Stimulated activated CD4-positive, alpha-beta T cell treated with anti-CD3 and anti-CD28 coated beads, Interleukin-12 subunit alpha, Interleukin-12 subunit beta, amount 100 ng/mL, for 24 hours (primary cell): ENCODE measurements around the gene HSPA6.
"Not testable (repeated sequence)": the region's sequence is repeated elsewhere in the genome, so short reads cannot be mapped to it uniquely, and the experiment has no call there.

Experiments used
- DNase-seq, 2 experiments: peaks; one replicate each; pipeline ENCODE4 v3.0.0-alpha.2; 2020; ENCODE audit warnings: low read depth in 2 of 2

HSPA6 gene

DNA sequence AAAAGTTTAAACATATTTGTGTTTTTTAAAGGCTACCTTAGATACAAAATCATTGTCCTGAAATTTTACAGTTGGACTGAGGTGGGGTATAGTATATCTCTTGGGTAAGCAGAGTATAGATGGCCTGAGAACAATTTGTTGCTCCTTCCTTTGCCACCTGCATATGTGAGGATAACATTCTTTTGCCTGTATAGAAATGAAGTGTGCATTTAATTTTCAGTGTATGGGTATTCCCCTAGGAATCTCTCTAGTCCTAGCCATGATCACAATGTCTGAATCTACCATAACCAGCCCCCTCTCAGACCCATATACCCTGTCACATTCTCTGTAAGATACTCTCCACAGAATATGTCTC lies 21.0 kb upstream of the HSPA6 start:
- DNase-seq: no peak

DNA sequence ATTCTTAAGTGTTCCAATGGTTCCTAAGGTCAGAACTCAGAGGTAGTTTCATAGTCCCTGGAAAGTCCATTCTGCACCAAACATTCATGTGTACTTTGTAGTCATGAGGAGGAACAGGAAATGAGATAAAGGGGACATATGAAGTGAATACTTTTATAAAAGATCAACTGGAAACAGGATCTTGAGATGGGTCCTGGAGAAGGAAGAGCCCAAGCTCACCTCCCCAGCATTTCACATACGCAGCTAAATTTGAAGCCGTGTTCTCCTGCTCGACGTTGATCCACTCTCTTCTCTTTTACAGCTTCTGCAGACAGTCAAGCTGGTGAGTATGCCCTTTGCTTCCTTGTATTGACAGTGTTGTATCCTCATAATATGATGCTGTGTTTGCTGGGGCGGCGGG lies 18.7 kb upstream of the HSPA6 start:
- no peak for DNase-seq

DNA sequence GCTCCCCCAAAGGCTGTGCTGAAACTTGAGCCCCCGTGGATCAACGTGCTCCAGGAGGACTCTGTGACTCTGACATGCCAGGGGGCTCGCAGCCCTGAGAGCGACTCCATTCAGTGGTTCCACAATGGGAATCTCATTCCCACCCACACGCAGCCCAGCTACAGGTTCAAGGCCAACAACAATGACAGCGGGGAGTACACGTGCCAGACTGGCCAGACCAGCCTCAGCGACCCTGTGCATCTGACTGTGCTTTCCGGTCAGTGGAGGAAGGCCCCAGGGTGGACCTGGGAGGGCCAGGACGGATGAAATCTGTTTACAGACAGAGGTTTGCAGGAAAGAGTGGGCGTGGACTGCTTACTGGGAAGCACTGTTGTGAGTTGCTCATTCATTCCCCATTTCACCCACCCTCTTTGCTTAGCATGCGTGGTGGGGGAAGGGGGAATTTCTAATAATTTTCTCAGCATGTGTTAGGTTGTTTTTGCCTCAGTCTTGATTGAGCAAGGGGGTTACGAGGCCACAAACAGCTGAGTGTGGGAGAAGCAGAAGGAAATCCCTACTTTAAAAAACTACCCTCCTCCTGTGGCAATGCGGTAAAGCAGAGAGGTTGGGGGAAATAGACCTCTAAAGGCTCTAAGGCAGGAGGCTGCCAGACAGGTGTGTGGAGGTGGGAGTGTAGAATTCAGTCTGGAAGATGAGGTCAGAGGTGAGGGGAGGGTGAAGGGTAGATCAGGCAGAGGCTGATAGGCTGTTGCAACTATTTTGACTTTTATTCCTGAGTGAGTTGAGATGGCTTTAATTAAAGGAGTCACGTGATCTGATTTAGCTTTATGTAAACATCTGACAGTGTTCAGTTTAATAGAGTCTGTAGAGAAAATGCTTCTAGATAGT lies 17.8 kb upstream of the HSPA6 start:
- DNase-seq: no peak

DNA sequence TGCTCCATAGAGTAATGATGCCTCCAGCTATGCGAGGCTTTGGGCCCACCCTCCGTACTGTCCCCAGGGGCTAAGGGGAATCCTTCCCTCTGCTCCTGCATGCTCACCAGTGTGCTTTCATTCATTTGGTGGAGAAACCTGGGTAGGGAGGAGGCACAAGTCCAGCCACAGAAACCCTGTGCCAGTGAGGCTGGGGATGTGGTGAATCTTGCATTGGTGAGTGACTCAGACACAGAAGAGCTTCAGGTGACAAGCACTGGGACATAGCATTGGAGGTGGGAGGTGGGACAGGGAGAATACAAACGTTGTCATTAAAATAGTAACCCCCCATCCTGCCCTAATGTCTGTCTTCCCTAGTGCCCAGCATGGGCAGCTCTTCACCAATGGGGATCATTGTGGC lies 13.9 kb upstream of the HSPA6 start:
- DNase-seq: no peak

DNA sequence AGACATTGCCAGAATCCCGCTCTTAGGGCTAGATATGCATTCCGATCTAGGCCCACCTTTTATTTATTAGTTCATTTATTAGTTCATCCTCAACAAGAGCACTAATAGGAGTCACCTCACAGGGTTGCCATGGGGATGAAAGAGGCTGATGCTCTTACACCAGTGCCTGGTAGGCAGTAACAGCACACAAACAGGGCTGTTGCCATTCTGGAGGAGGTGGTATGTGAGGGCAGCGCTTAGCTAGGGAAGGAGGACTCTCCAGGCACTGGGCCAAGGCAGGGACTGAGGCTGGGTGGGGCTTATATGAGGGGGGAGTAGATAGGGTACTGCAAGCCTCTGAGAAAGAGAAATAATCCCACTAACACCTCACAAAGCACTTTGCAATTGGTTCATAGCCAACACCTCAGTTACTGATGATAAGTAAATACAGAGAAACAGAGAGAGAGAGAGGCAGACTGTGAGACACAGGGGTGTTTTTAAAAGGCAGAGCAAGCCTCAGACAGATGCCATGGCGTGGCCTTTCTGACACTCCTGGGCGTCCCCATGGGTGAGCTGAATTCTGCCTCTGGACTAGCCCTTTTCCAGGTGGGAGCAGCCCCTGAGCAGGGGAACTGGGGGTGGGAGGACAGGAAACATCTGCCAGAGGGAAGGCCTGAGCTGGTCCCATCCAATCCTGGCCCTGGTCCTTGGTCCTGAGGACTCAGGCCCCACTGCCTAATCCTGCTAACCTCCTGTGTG lies 13.2 kb upstream of the HSPA6 start:
- DNase-seq: no peak

DNA sequence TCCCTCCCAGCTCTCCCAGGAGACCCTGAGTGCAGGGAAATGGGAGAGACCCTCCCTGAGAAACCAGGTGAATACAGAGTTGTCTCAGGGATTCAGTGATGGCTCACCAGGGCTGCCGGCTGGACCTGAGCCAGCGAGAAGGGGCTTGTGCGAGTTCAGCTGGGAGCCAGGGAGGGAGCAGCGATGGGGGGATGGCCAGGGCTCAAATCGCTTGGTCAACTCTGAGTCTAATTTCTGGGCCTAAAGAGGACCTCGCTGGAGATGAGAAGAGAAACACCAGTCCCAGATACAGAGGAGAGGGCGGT lies 12.6 kb upstream of the HSPA6 start:
- DNase-seq: no peak

DNA sequence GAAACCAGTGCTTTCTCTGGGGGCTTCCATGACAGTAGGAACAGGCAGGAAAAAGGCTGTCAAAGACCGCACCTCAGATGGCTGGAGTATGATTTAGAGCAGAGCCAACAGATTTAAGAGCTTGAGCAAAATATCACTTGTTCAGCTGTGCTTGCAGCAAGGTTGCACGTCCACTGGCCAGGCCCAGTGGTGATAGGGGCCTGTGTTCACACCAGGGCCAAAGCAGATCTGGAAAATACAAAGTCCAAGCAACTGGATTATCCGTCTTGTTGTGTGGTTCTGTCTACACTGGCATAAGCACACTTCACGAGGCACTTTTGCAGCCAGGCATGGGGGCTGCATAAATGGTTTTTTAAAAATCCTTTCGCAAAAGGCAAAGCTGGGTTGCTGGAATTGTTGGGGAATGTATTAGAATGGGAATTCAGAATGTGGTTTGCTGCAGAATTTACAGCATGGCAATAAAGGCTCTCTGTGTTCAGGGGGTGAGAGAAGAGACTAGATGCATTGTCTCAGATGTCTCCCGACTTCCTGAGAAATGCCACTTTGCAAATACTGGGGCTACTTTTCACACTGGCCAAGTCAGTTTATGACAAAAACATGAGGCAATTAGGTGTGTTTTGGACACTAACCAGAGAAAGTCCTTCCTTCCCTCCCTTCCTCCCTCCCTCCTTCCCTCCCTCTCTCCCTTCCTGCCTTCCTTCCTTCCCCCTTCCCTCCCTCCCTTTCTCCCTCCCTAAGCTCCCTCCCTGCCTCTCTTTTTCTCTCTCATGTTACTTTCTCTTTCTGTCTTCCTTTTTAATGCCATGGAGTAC lies 11.5 kb upstream of the HSPA6 start:
- not testable (repeated sequence) for DNase-seq

DNA sequence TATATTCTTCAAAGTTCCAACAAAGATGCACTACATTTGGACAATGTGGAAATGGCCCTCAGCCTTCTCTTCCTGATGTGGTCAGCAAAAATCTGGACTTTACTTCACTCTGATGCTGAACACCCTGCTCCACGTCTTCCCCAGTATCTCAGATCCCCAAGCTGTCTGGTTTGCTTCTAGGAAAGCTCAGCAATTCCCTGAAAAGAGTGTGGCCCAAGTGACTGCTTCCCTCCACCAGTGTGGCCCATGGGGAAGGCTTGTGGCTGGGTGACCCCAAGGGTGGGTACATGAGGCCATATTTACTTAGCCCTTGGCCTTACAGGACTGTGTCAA lies 10.9 kb upstream of the HSPA6 start:
- DNase-seq: not testable (repeated sequence)

DNA sequence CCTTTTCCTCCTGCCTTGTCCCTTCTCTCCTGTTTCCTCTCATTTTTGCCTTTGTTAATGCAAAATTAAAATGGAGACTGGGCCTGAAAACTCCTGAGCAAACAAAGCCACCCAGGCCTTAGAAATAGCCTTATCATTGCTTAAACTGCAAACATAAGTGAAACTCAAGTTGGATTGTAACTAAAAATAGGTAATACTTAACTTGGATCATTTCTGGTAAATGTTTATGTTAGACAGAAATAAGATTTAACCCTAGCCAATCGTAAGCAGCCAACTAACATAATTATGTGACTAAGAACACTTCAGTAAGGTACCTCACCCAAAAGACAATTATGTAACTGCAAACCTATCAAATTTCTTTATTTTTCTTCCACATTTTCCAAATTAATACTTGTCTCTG lies 10.4 kb upstream of the HSPA6 start:
- DNase-seq: not testable (repeated sequence)

DNA sequence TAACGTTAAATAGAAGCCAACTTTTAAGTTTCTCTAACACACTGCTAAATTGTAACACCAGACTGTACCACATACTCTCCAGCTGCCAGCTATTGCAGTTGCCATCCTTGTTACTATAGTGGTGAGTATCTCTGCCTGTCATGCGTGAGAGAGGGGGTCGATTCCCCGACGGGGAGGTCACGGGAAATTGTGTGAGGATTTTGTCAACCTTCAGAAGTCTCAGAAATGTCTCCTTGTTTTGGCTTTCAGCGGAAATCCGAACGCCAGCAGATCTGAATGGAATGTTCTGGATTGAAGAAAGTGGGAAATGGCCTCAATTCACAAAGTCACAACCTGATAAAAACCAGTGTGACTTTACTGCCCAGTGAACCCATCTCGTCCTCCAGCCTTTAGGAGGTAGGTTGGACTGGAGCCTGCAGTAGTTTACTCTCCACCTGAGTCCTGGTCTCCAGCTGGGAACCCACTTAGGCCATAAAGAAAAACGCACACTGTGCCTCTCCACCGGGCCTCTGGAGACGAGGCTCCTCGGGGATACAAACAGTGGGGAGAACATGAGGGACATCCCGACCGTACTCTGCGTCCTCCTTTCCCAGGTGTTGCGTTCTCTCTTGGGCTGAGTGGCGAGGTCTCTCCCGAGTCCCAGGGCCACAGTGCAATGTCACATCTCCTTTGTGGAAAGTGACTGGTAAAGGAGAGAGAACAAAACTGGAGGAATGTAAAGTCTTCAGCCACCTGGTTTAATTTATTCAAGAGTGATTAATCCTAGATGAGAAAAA lies 1.1 kb upstream of the HSPA6 start:
- DNase-seq: not testable (repeated sequence)

DNA sequence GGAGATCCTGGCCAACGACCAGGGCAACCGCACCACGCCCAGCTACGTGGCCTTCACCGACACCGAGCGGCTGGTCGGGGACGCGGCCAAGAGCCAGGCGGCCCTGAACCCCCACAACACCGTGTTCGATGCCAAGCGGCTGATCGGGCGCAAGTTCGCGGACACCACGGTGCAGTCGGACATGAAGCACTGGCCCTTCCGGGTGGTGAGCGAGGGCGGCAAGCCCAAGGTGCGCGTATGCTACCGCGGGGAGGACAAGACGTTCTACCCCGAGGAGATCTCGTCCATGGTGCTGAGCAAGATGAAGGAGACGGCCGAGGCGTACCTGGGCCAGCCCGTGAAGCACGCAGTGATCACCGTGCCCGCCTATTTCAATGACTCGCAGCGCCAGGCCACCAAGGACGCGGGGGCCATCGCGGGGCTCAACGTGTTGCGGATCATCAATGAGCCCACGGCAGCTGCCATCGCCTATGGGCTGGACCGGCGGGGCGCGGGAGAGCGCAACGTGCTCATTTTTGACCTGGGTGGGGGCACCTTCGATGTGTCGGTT lies 477 bp downstream of the HSPA6 start:
- not testable (repeated sequence) for DNase-seq

DNA sequence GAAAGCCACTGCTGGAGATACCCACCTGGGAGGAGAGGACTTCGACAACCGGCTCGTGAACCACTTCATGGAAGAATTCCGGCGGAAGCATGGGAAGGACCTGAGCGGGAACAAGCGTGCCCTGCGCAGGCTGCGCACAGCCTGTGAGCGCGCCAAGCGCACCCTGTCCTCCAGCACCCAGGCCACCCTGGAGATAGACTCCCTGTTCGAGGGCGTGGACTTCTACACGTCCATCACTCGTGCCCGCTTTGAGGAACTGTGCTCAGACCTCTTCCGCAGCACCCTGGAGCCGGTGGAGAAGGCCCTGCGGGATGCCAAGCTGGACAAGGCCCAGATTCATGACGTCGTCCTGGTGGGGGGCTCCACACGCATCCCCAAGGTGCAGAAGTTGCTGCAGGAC lies 981 bp downstream of the HSPA6 start:
- DNase-seq: not testable (repeated sequence)

DNA sequence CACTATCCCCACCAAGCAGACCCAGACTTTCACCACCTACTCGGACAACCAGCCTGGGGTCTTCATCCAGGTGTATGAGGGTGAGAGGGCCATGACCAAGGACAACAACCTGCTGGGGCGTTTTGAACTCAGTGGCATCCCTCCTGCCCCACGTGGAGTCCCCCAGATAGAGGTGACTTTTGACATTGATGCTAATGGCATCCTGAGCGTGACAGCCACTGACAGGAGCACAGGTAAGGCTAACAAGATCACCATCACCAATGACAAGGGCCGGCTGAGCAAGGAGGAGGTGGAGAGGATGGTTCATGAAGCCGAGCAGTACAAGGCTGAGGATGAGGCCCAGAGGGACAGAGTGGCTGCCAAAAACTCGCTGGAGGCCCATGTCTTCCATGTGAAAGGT lies 1.6 kb downstream of the HSPA6 start:
- DNase-seq: not testable (repeated sequence)

DNA sequence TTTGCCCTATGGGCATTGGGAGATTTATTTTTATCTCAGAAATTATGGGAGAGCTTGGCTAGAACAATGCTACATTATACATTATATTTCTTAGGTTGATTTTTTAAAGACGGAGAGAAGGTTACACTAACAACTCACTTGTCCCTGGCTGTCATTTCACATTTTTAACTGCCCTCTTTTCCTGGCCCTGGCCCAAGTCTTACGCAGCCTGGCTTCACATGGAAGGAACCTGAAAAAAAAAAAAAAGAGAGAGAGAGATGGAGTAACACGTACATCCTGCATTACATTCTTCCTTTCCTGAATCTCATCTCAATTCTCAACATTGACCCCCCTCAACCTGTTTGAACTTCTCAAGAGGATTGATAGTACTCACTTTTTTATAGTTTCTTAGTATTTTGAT lies 4.2 kb downstream of the HSPA6 start:
- DNase-seq: not testable (repeated sequence)

DNA sequence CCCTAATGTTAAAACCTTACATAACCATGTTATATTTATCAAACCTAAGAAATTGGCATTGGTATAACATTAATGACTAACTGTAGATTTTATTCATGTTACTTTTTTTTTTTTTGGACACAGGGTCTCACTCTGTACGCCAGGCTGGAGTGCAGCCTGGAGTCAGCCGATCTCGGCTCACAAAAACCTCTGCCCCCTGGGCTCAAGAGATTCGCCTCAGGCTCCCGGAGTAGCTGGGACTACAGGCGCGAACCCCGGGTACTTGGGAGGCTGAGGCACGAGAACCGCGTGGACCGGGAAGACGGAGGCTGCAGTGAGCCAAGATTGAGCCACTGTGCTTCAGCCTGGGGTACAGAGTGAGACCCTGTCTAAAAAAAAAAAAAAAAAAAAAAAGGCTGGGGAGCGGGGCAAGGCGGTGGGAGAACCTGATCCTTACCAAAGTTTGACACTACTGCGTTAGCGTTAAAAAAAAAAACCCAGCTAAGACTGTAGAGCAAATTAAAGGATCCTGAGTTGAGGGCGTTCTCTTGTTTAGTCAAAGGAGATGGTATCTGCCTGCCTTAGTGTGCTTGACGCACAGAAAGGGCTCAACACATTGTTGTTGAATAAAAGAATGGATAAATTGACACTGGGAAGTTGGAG lies 5.2 kb downstream of the HSPA6 start:
- DNase-seq: not testable (repeated sequence)

DNA sequence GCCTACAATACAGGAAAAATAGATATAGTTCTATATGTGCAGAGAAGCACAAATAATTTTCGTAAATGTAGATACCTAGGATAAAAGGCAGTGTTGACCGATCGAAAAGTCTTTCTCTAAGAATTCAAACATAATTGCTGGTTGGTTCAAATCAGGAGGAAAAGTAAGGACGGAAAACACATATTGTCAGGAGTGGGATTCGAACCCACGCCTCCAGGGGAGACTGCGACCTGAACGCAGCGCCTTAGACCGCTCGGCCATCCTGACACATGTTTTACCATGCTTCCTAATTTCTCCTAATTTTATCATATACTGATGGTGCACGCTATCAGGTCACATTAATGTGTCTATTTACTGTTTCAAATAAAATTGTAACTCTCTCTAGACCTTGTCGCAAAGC lies 5.8 kb downstream of the HSPA6 start:
- DNase-seq: peak; percentile 66 to 84

DNA sequence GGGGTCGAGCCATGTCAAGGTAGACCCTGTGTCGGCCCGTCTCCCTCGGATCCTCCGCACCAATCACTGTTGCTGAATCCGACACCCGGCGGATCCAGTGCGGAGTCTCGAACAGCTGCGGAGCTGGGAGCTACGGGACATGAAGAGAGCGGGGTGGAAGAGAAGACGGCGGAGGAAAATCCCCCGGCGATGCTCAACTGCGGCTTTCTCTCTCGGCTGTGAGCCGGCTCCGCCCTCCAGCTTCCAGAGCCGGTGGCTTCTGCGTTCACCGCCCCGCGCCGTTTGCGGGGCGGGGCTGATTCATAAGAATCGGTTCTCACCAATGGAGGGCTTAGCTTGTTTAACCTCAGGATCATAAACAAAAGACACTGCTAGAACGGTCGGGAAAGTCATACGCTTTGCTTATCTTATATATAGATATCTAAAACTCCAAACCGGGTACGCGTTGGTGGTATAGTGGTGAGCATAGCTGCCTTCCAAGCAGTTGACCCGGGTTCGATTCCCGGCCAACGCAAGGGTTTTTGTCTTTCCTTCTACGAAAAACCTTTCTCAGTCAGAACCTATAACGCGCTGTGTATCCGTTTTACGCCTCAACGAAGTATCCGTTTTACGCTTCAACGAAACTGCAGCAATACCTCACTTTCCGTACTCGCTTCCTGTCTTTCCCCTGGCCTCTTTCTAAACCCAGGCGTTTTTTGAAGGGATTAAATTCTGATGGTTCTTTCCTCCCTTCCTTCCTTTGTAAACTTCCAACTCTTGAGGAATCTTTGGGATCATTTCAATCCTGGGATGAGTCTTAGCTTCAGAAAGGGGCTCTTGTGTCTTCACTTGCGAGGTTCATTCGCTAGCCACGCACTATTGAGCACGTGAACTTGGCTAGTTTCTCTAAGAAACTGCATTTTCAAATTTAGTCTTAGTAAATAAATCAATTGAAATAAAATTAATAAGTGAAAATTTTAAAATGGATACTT lies 6.6 kb downstream of the HSPA6 start:
- peak; percentile 94 to 99 for DNase-seq

DNA sequence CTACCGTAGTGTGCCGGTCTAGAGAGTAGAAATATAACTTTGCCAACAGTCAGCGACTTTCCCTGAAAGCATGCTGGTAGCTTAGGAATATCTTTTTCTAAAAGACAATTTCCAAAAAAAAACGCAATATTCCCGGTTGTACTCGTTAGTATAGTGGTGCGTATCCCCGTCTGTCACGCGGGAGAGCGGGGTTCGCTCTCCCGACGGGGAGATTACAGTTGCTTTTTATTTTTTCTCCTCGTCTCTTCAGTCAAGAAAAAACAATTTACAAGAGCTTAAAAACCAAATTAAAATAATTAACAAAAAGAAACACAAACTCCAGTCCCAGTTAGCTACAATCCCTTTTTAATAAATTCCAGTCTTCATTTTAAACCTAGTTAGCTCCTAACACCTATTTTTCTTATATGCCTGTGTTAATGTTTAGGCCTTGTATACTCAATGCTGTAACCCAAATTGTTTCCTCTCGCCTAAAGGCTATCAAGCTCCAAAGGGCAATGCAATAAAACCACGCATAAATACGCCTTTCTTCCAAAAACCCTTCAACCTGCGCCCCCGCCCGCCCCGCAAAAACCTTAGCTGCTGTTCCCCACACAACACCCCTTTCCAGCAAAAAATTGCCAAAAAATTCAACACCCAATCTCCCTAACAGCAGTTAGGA lies 7.8 kb downstream of the HSPA6 start:
- no peak for DNase-seq
